WTC11 (cell line): ENCODE data around the gene SUSD1. TPM values are rescaled to one million over a fixed set of nuclear protein-coding genes. Genes with fewer than 3 reads are reported as not detected.

Experiments
- ATAC-seq: fragments of 200-7000 bp; cut with Tn5 transposase; 2 replicates; pipeline ENCODE4 v1.10.0; 2021; ENCODE audit warnings: mild to moderate bottlenecking, moderate library complexity
- CTCF ChIA-PET: fragments of 300-600 bp; sonication (Branson Sonifier 250); formaldehyde crosslinking; loops from one replicate; lab custom pipeline; 2021; ENCODE audit warnings: antibody characterized with exemption; lab: Charles Lee
- POLR2A ChIA-PET: fragments of 350-600 bp; sonication (Branson Sonifier 250); formaldehyde crosslinking; loops from one replicate; lab custom pipeline; 2021; ENCODE audit warnings: antibody characterized with exemption; lab: Charles Lee
- DNase-seq: peaks from one replicate; pipeline ENCODE4 v3.0.0; 2021; ENCODE audit warnings: low spot score
- H3K27ac Mint-ChIP-seq: 2 replicates; pipeline ENCODE4 v1.8.0; 2021; ENCODE audit warnings: mixed read lengths
- H3K27me3 Mint-ChIP-seq: 2 replicates; pipeline ENCODE4 v1.8.0; 2021; ENCODE audit warnings: low read depth, mild to moderate bottlenecking, moderate library complexity, mixed read lengths
- H3K36me3 Mint-ChIP-seq: 2 replicates; pipeline ENCODE4 v1.8.0; 2021; ENCODE audit warnings: mixed read lengths
- H3K4me1 Mint-ChIP-seq: 2 replicates; pipeline ENCODE4 v1.8.0; 2022; ENCODE audit warnings: mixed read lengths
- H3K4me3 Mint-ChIP-seq: 2 replicates; pipeline ENCODE4 v1.8.0; 2021; ENCODE audit warnings: mild to moderate bottlenecking, moderate library complexity, mixed read lengths
- H3K9me3 Mint-ChIP-seq: 2 replicates; pipeline ENCODE4 v1.8.0; 2021; ENCODE audit warnings: mixed read lengths
- CREB1 ChIP-seq: sonication (generic); formaldehyde crosslinking; IDR thresholded peaks from 2 replicates; pipeline ENCODE4 v1.8.0; 2023; ENCODE audit warnings: mild to moderate bottlenecking, missing genetic modification reagents
- ESRRA ChIP-seq: sonication (generic); formaldehyde crosslinking; IDR thresholded peaks from 2 replicates; pipeline ENCODE4 v1.8.1; 2022; ENCODE audit warnings: mild to moderate bottlenecking, missing genetic modification reagents, borderline replicate concordance
- FOXP1 ChIP-seq: sonication (generic); formaldehyde crosslinking; IDR thresholded peaks from 2 replicates; pipeline ENCODE4 v1.8.0; 2022; ENCODE audit warnings: missing genetic modification reagents, mild to moderate bottlenecking, moderate library complexity, borderline replicate concordance
- MXD4 ChIP-seq: fragments of 250-450 bp; sonication (Bioruptor Pico); IDR thresholded peaks from 2 replicates; pipeline ENCODE4 v1.8.0; 2021; ENCODE audit warnings: mild to moderate bottlenecking, moderate library complexity, borderline replicate concordance
- NFYB ChIP-seq: sonication (generic); formaldehyde crosslinking; conservative IDR thresholded peaks from 2 replicates; pipeline ENCODE4 v1.8.0; 2022; ENCODE audit warnings: low read depth, missing genetic modification reagents
- NR1H2 ChIP-seq: sonication (generic); formaldehyde crosslinking; IDR thresholded peaks from 2 replicates; pipeline ENCODE4 v1.9.0; 2021; ENCODE audit warnings: mild to moderate bottlenecking, moderate library complexity, missing genetic modification reagents
- NR3C1 ChIP-seq: sonication (generic); formaldehyde crosslinking; conservative IDR thresholded peaks from 2 replicates; pipeline ENCODE4 v1.8.1; 2023; ENCODE audit warnings: low read depth, mild to moderate bottlenecking, missing genetic modification reagents
- RELA ChIP-seq: sonication (generic); formaldehyde crosslinking; IDR thresholded peaks from 2 replicates; pipeline ENCODE4 v1.8.1; 2022; ENCODE audit warnings: missing genetic modification reagents, mild to moderate bottlenecking, borderline replicate concordance
- TEAD4 ChIP-seq: sonication (generic); formaldehyde crosslinking; IDR thresholded peaks from 2 replicates; pipeline ENCODE4 v1.8.0; 2022; ENCODE audit warnings: mild to moderate bottlenecking, missing genetic modification reagents
- ZNF138 ChIP-seq: sonication (generic); formaldehyde crosslinking; conservative IDR thresholded peaks from 2 replicates; pipeline ENCODE4 v1.8.1; 2022; ENCODE audit warnings: mild to moderate bottlenecking, moderate library complexity, missing genetic modification reagents
- ZNF232 ChIP-seq: sonication (generic); formaldehyde crosslinking; IDR thresholded peaks from 2 replicates; pipeline ENCODE4 v1.8.0; 2022; ENCODE audit warnings: mild to moderate bottlenecking, missing genetic modification reagents
- ZNF263 ChIP-seq: sonication (generic); formaldehyde crosslinking; IDR thresholded peaks from 2 replicates; pipeline ENCODE4 v1.8.1; 2022; ENCODE audit warnings: low read depth, mild to moderate bottlenecking, moderate library complexity, missing genetic modification reagents
- total RNA-seq: library from RNA; stranded (reverse); gene quantifications from 3 replicates; pipeline ENCODE4 v1.2.3, GENCODE V29; 2021
- TF ChIP-seq, protein P1 (sequence below): sonication (generic); formaldehyde crosslinking; IDR thresholded peaks from 2 replicates; pipeline ENCODE4 v1.8.1; 2023; ENCODE audit warnings: mild to moderate bottlenecking, missing genetic modification reagents
- TF ChIP-seq, protein P2 (sequence below): sonication (generic); formaldehyde crosslinking; IDR thresholded peaks from 2 replicates; pipeline ENCODE4 v1.8.1; 2022; ENCODE audit warnings: mild to moderate bottlenecking, missing genetic modification reagents, moderate library complexity, borderline replicate concordance
- TF ChIP-seq, protein P3 (sequence below): fragments of 250-450 bp; sonication (Bioruptor Pico); conservative IDR thresholded peaks from 2 replicates; pipeline ENCODE4 v1.9.0; 2021; ENCODE audit warnings: mild to moderate bottlenecking
- TF ChIP-seq, protein P4 (sequence below): sonication (generic); formaldehyde crosslinking; IDR thresholded peaks from 2 replicates; pipeline ENCODE4 v1.8.1; 2023; ENCODE audit warnings: mild to moderate bottlenecking, missing genetic modification reagents, moderate library complexity
- TF ChIP-seq, protein P5 (sequence below): sonication (generic); formaldehyde crosslinking; IDR thresholded peaks from 2 replicates; pipeline ENCODE4 v1.8.1; 2023; ENCODE audit warnings: mild to moderate bottlenecking, missing genetic modification reagents, moderate library complexity
- TF ChIP-seq, protein P6 (sequence below): sonication (generic); formaldehyde crosslinking; IDR thresholded peaks from 2 replicates; pipeline ENCODE4 v1.8.0; 2022; ENCODE audit warnings: missing genetic modification reagents
- TF ChIP-seq, protein P7 (sequence below): sonication (generic); formaldehyde crosslinking; conservative IDR thresholded peaks from 2 replicates; pipeline ENCODE4 v1.8.1; 2023; ENCODE audit warnings: mild to moderate bottlenecking, low read depth, missing genetic modification reagents, moderate library complexity

Gene SUSD1
- total RNA-seq, 1 experiment from 2014 or later = 5.1 TPM

DNA sequence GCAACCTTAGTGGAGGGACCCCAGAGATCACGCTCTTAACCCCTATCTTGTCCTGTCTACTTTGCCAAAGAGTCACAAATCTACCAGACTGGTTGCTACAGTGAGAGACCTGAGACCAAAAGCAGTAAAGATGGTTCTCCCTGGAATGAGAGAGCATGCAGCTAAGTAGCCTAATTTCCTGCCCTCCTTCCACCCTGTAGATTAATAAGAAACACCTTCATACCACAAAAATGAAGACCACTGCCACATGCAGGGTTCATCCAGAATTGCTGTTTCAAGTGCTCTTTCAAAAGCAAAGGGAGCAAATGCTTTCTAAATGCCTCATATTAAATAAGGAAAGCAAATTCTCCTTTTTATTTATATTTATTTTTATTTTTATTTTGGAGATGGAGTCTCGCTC, 159.4 kb downstream of the SUSD1 start (continued):
- TF ChIP-seq ZNF232 (no peak), NR1H2 (no peak)
- TF ChIP-seq, protein P1, sequence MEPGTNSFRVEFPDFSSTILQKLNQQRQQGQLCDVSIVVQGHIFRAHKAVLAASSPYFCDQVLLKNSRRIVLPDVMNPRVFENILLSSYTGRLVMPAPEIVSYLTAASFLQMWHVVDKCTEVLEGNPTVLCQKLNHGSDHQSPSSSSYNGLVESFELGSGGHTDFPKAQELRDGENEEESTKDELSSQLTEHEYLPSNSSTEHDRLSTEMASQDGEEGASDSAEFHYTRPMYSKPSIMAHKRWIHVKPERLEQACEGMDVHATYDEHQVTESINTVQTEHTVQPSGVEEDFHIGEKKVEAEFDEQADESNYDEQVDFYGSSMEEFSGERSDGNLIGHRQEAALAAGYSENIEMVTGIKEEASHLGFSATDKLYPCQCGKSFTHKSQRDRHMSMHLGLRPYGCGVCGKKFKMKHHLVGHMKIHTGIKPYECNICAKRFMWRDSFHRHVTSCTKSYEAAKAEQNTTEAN (CRISPR knock-in tag) = no peak
- TF ChIP-seq, protein P2, sequence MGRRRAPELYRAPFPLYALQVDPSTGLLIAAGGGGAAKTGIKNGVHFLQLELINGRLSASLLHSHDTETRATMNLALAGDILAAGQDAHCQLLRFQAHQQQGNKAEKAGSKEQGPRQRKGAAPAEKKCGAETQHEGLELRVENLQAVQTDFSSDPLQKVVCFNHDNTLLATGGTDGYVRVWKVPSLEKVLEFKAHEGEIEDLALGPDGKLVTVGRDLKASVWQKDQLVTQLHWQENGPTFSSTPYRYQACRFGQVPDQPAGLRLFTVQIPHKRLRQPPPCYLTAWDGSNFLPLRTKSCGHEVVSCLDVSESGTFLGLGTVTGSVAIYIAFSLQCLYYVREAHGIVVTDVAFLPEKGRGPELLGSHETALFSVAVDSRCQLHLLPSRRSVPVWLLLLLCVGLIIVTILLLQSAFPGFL (CRISPR knock-in tag) = no peak
- TF ChIP-seq, protein P3, sequence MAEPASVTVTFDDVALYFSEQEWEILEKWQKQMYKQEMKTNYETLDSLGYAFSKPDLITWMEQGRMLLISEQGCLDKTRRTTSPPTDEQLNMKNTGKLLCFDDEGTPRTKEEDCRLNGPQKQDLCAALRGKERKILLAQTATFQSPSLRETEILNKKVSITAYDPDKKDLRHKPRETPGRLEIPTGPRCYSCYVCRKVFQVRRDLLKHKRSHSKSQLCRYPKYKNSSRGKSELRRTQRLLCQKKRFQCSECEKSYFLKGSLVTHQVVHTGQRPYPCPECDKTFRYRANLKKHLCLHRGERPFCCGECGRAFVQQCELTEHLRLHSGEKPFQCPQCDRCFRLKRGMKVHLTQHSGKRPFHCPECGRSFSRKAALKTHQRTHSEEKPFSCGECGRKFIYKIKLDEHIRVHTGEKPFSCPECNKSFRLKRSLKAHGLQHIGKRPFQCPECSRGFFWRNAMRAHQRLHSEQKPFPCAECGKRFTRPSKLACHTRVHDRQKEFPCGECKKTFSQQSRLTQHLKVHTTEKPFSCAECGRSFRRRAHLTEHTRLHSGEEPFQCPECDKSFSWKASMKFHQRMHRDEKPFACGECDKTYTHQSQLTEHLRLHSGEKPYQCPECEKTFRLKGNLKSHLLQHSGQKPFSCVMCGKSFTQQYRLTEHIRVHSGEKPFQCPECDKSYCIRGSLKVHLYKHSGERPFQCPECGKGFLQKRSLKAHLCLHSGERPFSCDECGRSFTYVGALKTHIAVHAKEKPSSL (CRISPR knock-in tag) = no peak

DNA sequence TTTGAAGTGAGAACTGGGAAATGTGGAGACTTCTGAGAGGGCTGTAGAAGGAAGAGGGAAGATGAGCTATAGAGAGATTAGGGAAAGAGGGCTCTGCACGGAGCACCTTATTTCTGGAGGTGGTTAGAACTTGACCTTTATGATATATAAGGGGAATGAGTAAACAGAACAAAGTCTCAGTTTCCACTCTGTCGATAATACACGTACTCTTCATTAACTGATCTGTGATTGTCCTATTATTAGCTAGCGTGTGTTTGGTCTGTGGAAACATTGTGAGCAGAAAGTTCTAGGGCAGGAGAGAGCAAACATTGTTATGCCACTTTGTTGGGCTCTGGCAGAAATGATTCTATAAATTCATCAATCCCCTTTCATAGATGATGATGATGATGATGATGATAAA, 159.9 kb downstream of the SUSD1 start:
- ATAC-seq = no peak
- Mint-ChIP-seq H3K36me3 (no peaks in the 10 kb centered on the region), H3K4me3 (no peak overlapping the region), H3K27me3 (no peaks in the 10 kb centered on the region), H3K27ac (no peak overlapping the region), H3K4me1 (no peaks in the 10 kb centered on the region), H3K9me3 (no peaks in the 10 kb centered on the region)
- ChIA-PET POLR2A (interaction anchor here (0.5 kb wide), 1 partner anchor 157 kb away, joined by 5 read pairs; no protein-coding TSS in a partner anchor), CTCF (interaction anchor here (0.6 to 2.3 kb wide), 2 partner anchors 42 to 59 kb away, joined by 4 to 7 read pairs; no protein-coding TSS in a partner anchor)
- no peak for DNase-seq
- TF ChIP-seq, protein P4, sequence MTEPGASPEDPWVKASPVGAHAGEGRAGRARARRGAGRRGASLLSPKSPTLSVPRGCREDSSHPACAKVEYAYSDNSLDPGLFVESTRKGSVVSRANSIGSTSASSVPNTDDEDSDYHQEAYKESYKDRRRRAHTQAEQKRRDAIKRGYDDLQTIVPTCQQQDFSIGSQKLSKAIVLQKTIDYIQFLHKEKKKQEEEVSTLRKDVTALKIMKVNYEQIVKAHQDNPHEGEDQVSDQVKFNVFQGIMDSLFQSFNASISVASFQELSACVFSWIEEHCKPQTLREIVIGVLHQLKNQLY = no peak
- TF ChIP-seq, protein P5, sequence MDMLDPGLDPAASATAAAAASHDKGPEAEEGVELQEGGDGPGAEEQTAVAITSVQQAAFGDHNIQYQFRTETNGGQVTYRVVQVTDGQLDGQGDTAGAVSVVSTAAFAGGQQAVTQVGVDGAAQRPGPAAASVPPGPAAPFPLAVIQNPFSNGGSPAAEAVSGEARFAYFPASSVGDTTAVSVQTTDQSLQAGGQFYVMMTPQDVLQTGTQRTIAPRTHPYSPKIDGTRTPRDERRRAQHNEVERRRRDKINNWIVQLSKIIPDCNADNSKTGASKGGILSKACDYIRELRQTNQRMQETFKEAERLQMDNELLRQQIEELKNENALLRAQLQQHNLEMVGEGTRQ (CRISPR knock-in tag) = no peak
- TF ChIP-seq ZNF263 (CRISPR knock-in tag) = no peak
- TF ChIP-seq, protein P6, sequence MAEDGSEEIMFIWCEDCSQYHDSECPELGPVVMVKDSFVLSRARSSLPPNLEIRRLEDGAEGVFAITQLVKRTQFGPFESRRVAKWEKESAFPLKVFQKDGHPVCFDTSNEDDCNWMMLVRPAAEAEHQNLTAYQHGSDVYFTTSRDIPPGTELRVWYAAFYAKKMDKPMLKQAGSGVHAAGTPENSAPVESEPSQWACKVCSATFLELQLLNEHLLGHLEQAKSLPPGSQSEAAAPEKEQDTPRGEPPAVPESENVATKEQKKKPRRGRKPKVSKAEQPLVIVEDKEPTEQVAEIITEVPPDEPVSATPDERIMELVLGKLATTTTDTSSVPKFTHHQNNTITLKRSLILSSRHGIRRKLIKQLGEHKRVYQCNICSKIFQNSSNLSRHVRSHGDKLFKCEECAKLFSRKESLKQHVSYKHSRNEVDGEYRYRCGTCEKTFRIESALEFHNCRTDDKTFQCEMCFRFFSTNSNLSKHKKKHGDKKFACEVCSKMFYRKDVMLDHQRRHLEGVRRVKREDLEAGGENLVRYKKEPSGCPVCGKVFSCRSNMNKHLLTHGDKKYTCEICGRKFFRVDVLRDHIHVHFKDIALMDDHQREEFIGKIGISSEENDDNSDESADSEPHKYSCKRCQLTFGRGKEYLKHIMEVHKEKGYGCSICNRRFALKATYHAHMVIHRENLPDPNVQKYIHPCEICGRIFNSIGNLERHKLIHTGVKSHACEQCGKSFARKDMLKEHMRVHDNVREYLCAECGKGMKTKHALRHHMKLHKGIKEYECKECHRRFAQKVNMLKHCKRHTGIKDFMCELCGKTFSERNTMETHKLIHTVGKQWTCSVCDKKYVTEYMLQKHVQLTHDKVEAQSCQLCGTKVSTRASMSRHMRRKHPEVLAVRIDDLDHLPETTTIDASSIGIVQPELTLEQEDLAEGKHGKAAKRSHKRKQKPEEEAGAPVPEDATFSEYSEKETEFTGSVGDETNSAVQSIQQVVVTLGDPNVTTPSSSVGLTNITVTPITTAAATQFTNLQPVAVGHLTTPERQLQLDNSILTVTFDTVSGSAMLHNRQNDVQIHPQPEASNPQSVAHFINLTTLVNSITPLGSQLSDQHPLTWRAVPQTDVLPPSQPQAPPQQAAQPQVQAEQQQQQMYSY = no peak
- TF ChIP-seq ZNF138 (CRISPR knock-in tag) = no peak
- no peak for TF ChIP-seq NFYB (CRISPR knock-in tag)
- no peak for TF ChIP-seq RELA (CRISPR knock-in tag)
- TF ChIP-seq MXD4 = no peak
- no peak for TF ChIP-seq FOXP1 (CRISPR knock-in tag)
- TF ChIP-seq, protein P7, sequence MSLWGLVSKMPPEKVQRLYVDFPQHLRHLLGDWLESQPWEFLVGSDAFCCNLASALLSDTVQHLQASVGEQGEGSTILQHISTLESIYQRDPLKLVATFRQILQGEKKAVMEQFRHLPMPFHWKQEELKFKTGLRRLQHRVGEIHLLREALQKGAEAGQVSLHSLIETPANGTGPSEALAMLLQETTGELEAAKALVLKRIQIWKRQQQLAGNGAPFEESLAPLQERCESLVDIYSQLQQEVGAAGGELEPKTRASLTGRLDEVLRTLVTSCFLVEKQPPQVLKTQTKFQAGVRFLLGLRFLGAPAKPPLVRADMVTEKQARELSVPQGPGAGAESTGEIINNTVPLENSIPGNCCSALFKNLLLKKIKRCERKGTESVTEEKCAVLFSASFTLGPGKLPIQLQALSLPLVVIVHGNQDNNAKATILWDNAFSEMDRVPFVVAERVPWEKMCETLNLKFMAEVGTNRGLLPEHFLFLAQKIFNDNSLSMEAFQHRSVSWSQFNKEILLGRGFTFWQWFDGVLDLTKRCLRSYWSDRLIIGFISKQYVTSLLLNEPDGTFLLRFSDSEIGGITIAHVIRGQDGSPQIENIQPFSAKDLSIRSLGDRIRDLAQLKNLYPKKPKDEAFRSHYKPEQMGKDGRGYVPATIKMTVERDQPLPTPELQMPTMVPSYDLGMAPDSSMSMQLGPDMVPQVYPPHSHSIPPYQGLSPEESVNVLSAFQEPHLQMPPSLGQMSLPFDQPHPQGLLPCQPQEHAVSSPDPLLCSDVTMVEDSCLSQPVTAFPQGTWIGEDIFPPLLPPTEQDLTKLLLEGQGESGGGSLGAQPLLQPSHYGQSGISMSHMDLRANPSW (CRISPR knock-in tag) = no peak
- no peak for TF ChIP-seq ESRRA (CRISPR knock-in tag)
- no peak for TF ChIP-seq CREB1 (CRISPR knock-in tag)
- TF ChIP-seq NR3C1 (CRISPR knock-in tag) = no peak
- TF ChIP-seq TEAD4 = no peak
- no peak for TF ChIP-seq NR1H2
